Ovary (tissue), 9 donors: Measurements from ENCODE around the gene RNU6-7. TPM values are rescaled to one million over a fixed set of nuclear protein-coding genes. Genes with fewer than 3 reads are reported as not detected.

Source experiments
- DNase-seq, 5 donors: peaks; one replicate each; pipeline ENCODE4 v3.0.0-alpha.2; 2019 to 2020
- H3K27ac ChIP-seq, 2 donors: fragments of 200-600 bp; one replicate each; pipeline versions ENCODE4 v1.5.1 to v1.8.0; 2019 to 2022
- H3K27me3 ChIP-seq: fragments of 200-600 bp; one replicate; pipeline ENCODE4 v1.8.0; 2022
- H3K36me3 ChIP-seq: fragments of 200-600 bp; sonication (generic); one replicate; pipeline ENCODE4 v1.5.1; 2019
- H3K4me1 ChIP-seq: one replicate; pipeline ENCODE4 v1.8.1; 2013; ENCODE audit warnings: mild to moderate bottlenecking, moderate library complexity; ENCODE audit not compliant: insufficient read depth
- H3K4me3 ChIP-seq: fragments of 200-600 bp; sonication (generic); one replicate; pipeline ENCODE4 v1.5.1; 2017
- H3K9me3 ChIP-seq, 2 donors: fragments of 200-600 bp in 1 of 2; sonication (generic) in 1 of 2; one replicate each; pipeline versions ENCODE4 v1.5.1 to v1.8.1; 2013 to 2019; ENCODE audit warnings: mild to moderate bottlenecking in 1 of 2, moderate library complexity in 1 of 2
- EP300 ChIP-seq: sonication (generic); formaldehyde crosslinking; IDR thresholded peaks from one replicate; pipeline ENCODE4 v1.6.1; 2017; ENCODE audit warnings: antibody characterized with exemption
- POLR2A ChIP-seq: fragments of 450-650 bp; IDR thresholded peaks from one replicate; pipeline ENCODE4 v1.6.1; 2017; ENCODE audit warnings: antibody characterized with exemption, mild to moderate bottlenecking, moderate library complexity
- WGBS, 3 donors: extraction: QIAGEN DNeasy Blood & Tissue Kit in 1 of 3; methylation state at CpG; one replicate each; pipeline versions ENCODE4 v1.1.5 to v1.1.7; 2013 to 2017; 5-methylcytosine and 5-hydroxymethylcytosine counted together
- intact Hi-C, 4 donors: fragments of 100-400 bp; cut with DNase I; formaldehyde crosslinking; loops; one replicate each; pipeline versions ENCODE4 v1.11.0 to v1.15.1; 2022 to 2023
- polyA plus RNA-seq, 2 donors: library from polyadenylated mRNA; stranded (reverse); fragments of 200-250 nt in 1 of 2; fragments of 350-450 nt in 1 of 2; fragmentation: Illumina TruSeq in 1 of 2; extraction: RNeasy Lipid Tissue Mini Kit (QIAGEN cat#74804) in 1 of 2; gene quantifications; one replicate each; pipeline ENCODE4 v1.2.3, GENCODE V29; 2013 to 2014
- small RNA-seq: library from RNA; depleted of rRNA; stranded (forward); fragments of <200 nt; gene quantifications from one replicate; pipeline ENCODE3, GENCODE V24; 2016
- total RNA-seq, 7 donors: library from RNA; depleted of rRNA in 2 of 7; stranded (reverse); fragments of >200 nt in 2 of 7; fragmentation: NEBNext Ultra II Directional in 3 of 7; extraction: Animal tissue kit (Norgen Biotek cat#: 25700) in 3 of 7; gene quantifications; one replicate each; pipeline versions ENCODE4 v1.1.0 to v1.2.4, GENCODE V29; 2016 to 2023
- TF ChIP-seq, protein P1 (sequence below), 3 donors: fragments of 450-650 bp in 2 of 3; fragments of 200-600 bp in 1 of 3; IDR thresholded peaks; one replicate each; pipeline versions ENCODE4 v1.5.1 to v1.8.0; 2016 to 2022; ENCODE audit warnings: antibody characterized with exemption in 3 of 3, mild to moderate bottlenecking in 1 of 3
- donor health status: DM: no; HTN: no; CAD: no; lungs with moderate emphysema.
- donor health status: DM: no; HTN: no; CAD: no.
- donor health status: Bipolar disorder and iron deficiency.
- donor health status: DM: yes; HTN: yes; CAD: no.
- donor health status: DM: no; HTN: no; CAD: no.
- donor health status: DM: yes; HTN: yes; CAD: no.

RNU6-7 gene
- total and polyA plus RNA-seq, 9 donors: not detected

- 93 to 95% (median 95%) methylated on average over 4 of the region's 4 CpGs for WGBS, 3 donors
- Histone ChIP-seq H3K9me3 (no peaks in the 10 kb centered on the region), H3K4me3 (no peak overlapping the region), H3K36me3 (no peaks in the 10 kb centered on the region), H3K4me1 (no peaks in the 10 kb centered on the region), H3K27ac (no peak overlapping the region), H3K27me3 (no peaks in the 10 kb centered on the region)
- no peak for DNase-seq
- no peak for TF ChIP-seq EP300
- no peak for TF ChIP-seq POLR2A
- TF ChIP-seq, protein P1, sequence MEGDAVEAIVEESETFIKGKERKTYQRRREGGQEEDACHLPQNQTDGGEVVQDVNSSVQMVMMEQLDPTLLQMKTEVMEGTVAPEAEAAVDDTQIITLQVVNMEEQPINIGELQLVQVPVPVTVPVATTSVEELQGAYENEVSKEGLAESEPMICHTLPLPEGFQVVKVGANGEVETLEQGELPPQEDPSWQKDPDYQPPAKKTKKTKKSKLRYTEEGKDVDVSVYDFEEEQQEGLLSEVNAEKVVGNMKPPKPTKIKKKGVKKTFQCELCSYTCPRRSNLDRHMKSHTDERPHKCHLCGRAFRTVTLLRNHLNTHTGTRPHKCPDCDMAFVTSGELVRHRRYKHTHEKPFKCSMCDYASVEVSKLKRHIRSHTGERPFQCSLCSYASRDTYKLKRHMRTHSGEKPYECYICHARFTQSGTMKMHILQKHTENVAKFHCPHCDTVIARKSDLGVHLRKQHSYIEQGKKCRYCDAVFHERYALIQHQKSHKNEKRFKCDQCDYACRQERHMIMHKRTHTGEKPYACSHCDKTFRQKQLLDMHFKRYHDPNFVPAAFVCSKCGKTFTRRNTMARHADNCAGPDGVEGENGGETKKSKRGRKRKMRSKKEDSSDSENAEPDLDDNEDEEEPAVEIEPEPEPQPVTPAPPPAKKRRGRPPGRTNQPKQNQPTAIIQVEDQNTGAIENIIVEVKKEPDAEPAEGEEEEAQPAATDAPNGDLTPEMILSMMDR (IDR thresholded peaks at IDR 0.05): no peak
- intact Hi-C loops: loop anchor here (5.0 to 10.0 kb wide), 12 partner anchors 45 to 745 kb away; partner anchors contain the start of genes ARHGAP5 (in 1 of the 4), RNU6-7 (in 1 of the 4) and RNU6-8 (in 1 of the 4)
Observed at GRCh38 chr14:32249780-32250179, 47.9 kb downstream of the RNU6-7 start.

GRCh38 chr14:32250681-32251080, 48.8 kb downstream of the RNU6-7 start:
- H3K36me3 ChIP-seq: no peaks in the 10 kb centered on the region

GRCh38 chr14:32251530-32251929, 49.7 kb downstream of the RNU6-7 start:
- no peaks in the 10 kb centered on the region for H3K27me3 ChIP-seq
- H3K4me3 ChIP-seq: no peak overlapping the region
- no peak for DNase-seq
- H3K9me3 ChIP-seq: no peaks in the 10 kb centered on the region
- no peaks in the 10 kb centered on the region for H3K36me3 ChIP-seq
- H3K4me1 ChIP-seq: no peaks in the 10 kb centered on the region
- TF ChIP-seq POLR2A: no peak
- TF ChIP-seq EP300: no peak
- TF ChIP-seq, protein P1 (IDR thresholded peaks at IDR 0.05): no peak
- H3K27ac ChIP-seq: no peak overlapping the region
- WGBS, 3 donors: 22 to 36% (median 23%) methylated on average over 4 of the region's 4 CpGs
- intact Hi-C loops: loop anchor here (5.0 to 10.0 kb wide), 8 partner anchors 47 to 739 kb away; partner anchors contain the start of genes ARHGAP5 (in 1 of the 4), RNU6-7 (in 1 of the 4) and RNU6-8 (in 1 of the 4)

More at GRCh38 chr14:32250681-32251080, 48.8 kb downstream of the RNU6-7 start:
- WGBS, 3 donors: 86 to 87% (median 87%) methylated on average over 3 of the region's 3 CpGs
- Histone ChIP-seq H3K4me3 (no peak overlapping the region), H3K27me3 (no peaks in the 10 kb centered on the region), H3K9me3 (no peaks in the 10 kb centered on the region), H3K27ac (no peak overlapping the region), H3K4me1 (no peaks in the 10 kb centered on the region)
- TF ChIP-seq POLR2A (no peak), EP300 (no peak)
- TF ChIP-seq, protein P1 (IDR thresholded peaks at IDR 0.05): no peak
- no peak for DNase-seq
- intact Hi-C loops: loop anchor here (5.0 to 10.0 kb wide), 8 partner anchors 46 to 738 kb away; partner anchors contain the start of genes ARHGAP5 (in 1 of the 4), RNU6-7 (in 1 of the 4) and RNU6-8 (in 1 of the 4)

Small RNA genes lying within 50 kb of the gene (small RNA-seq; reads per million reads assigned to genes)
- gene RNU6-7 (not detected), gene RNU6-8 (not detected)

Other genes starting within 250 kb of the RNU6-7 start
- gene ARHGAP5, start 124.7 kb upstream of the RNU6-7 start, total RNA-seq: 100 to 1,000 TPM in 5 of 7 donors, 10 to 100 TPM in 2; 78.7 to 206 (median 148) TPM
- 10 to 100 TPM; 20.6 to 37.6 TPM for gene ARHGAP5, start 124.7 kb upstream of the RNU6-7 start, polyA plus RNA-seq
- gene RNU6-8, start 1.2 kb downstream of the RNU6-7 start, total RNA-seq: not detected
- gene RNU6-8, start 1.2 kb downstream of the RNU6-7 start, polyA plus RNA-seq: not detected
- gene AKAP6, start 127.3 kb downstream of the RNU6-7 start, total RNA-seq: 10 to 100 TPM in 3 of 7 donors, 1 to 10 TPM in 4; 5.7 to 13.1 (median 10.0) TPM
- 1 to 10 TPM; 2.3 to 6.4 TPM for gene AKAP6, start 127.3 kb downstream of the RNU6-7 start, polyA plus RNA-seq